ENCODE measurements around the gene KLK13.

DNA sequence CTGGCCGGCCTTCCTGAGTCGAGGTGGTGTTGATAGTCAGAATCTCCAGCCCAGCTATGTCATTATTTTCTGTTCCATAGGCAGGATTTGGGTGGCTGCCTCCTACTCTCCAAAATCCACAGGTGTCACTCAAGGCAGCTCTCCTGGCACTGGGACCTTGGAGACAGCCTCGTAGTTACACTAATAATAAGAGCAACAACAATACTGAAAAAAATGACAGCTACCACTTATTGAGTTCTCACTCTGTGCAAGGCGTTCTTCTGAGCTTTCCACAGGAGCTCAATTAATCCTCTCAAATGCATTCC, 17.9 kb downstream of the KLK13 start:
- TF ChIP-seq, protein P1, sequence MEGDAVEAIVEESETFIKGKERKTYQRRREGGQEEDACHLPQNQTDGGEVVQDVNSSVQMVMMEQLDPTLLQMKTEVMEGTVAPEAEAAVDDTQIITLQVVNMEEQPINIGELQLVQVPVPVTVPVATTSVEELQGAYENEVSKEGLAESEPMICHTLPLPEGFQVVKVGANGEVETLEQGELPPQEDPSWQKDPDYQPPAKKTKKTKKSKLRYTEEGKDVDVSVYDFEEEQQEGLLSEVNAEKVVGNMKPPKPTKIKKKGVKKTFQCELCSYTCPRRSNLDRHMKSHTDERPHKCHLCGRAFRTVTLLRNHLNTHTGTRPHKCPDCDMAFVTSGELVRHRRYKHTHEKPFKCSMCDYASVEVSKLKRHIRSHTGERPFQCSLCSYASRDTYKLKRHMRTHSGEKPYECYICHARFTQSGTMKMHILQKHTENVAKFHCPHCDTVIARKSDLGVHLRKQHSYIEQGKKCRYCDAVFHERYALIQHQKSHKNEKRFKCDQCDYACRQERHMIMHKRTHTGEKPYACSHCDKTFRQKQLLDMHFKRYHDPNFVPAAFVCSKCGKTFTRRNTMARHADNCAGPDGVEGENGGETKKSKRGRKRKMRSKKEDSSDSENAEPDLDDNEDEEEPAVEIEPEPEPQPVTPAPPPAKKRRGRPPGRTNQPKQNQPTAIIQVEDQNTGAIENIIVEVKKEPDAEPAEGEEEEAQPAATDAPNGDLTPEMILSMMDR (IDR thresholded peaks at IDR 0.05; ENCODE audit: poor library complexity), result no peak
- no peak for TF ChIP-seq EZH2 (IDR thresholded peaks at IDR 0.05; ENCODE audit: borderline replicate concordance)
- TF ChIP-seq EZH2phosphoT487 (IDR thresholded peaks at IDR 0.05; ENCODE audit: low read depth, severe bottlenecking, unreplicated experiment), result no peak

Measured in hepatocyte (in vitro differentiated cells).